A549 (cell line): ENCODE results near the gene RRP8. TPM values are rescaled to one million over a fixed set of nuclear protein-coding genes. Genes with fewer than 3 reads are reported as not detected.

Experiments used
- ATAC-seq, 2 experiments: fragments of 200-7000 bp in 1 of 2; fragments of >200 bp in 1 of 2; cut with Nextera tagmentation in 1 of 2; cut with Tn5 transposase in 1 of 2; 3 replicates each; pipeline versions ENCODE4 v1.8.0 to v1.9.1; 2018 to 2020; ENCODE audit warnings: mild to moderate bottlenecking in 1 of 2, moderate library complexity in 1 of 2
- CTCF ChIA-PET: fragments of 300-600 bp; sonication (Branson Sonifier 250); formaldehyde crosslinking; extraction: SDS; loops from one replicate; lab custom pipeline; 2021; ENCODE audit warnings: antibody characterized with exemption, inconsistent platforms; lab: Yijun Ruan, JAX
- POLR2A ChIA-PET: fragments of 350-600 bp; formaldehyde crosslinking; extraction: SDS; loops from one replicate; lab custom pipeline; 2021; ENCODE audit warnings: antibody characterized with exemption, inconsistent platforms; lab: Yijun Ruan, JAX
- DNase-seq, 2 experiments: peaks; one replicate each; pipeline versions ENCODE4 v3.0.0 to v3.0.0-alpha.2; 2011 to 2016; ENCODE audit warnings: low read depth in 1 of 2, low spot score in 1 of 2
- FAIRE-seq: peaks from 2 replicates; lab custom pipeline; 2011; peaks lifted over from hg19 to GRCh38; lab: Jason Lieb, UNC
- H3K27ac ChIP-seq, 2 experiments: fragments of >200 bp; sonication (Bioruptor Twin); formaldehyde crosslinking; 3 replicates each; pipeline ENCODE4 v1.5.1; 2016 to 2017
- H3K4me1 ChIP-seq: fragments of >200 bp; sonication (Bioruptor Twin); formaldehyde crosslinking; 3 replicates; pipeline ENCODE4 v1.6.1; 2016
- H3K4me2 ChIP-seq: fragments of >200 bp; sonication (Bioruptor Twin); formaldehyde crosslinking; 3 replicates; pipeline ENCODE4 v1.6.1; 2016
- H3K4me3 ChIP-seq: fragments of >200 bp; sonication (Bioruptor Twin); formaldehyde crosslinking; 3 replicates; pipeline ENCODE4 v1.5.1; 2016
- H3K9me3 ChIP-seq: fragments of >200 bp; sonication (Bioruptor Twin); formaldehyde crosslinking; 3 replicates; pipeline ENCODE4 v1.6.1; 2016
- E2F6 ChIP-seq: IDR thresholded peaks from 2 replicates; pipeline ENCODE4 v1.6.1; 2012; ENCODE audit warnings: low read depth, borderline replicate concordance
- ESRRA ChIP-seq: fragments of 150-350 bp; IDR thresholded peaks from 2 replicates; pipeline ENCODE4 v1.6.1; 2014; ENCODE audit warnings: mild to moderate bottlenecking, low read length, borderline replicate concordance
- FOSL2 ChIP-seq, 2 experiments: fragments of 450-650 bp in 1 of 2; fragments of >200 bp in 1 of 2; sonication (Bioruptor Twin) in 1 of 2; formaldehyde crosslinking; IDR thresholded peaks; 2 replicates each; pipeline versions ENCODE4 v1.5.0 to v1.6.1; 2016 to 2020; ENCODE audit warnings: mild to moderate bottlenecking in 1 of 2, moderate library complexity in 1 of 2
- HDAC2 ChIP-seq: fragments of 200-600 bp; sonication (generic); IDR thresholded peaks from 2 replicates; pipeline ENCODE4 v1.6.1; 2016
- HES2 ChIP-seq: fragments of >200 bp; sonication (Bioruptor Twin); formaldehyde crosslinking; IDR thresholded peaks from 2 replicates; pipeline ENCODE4 v1.6.1; 2016
- HOXA7 ChIP-seq: fragments of 250-450 bp; sonication (Bioruptor Pico); IDR thresholded peaks from 2 replicates; pipeline ENCODE4 v1.5.0; 2020; ENCODE audit warnings: mild to moderate bottlenecking, moderate library complexity
- JUN ChIP-seq, 2 experiments: fragments of >200 bp; sonication (Bioruptor Twin); formaldehyde crosslinking; IDR thresholded peaks; 2 replicates in 1 of 2; 3 replicates in 1 of 2; pipeline ENCODE4 v1.6.1; 2016 to 2017
- MAX ChIP-seq: IDR thresholded peaks from 2 replicates; pipeline ENCODE4 v1.6.1; 2012
- PBX3 ChIP-seq: IDR thresholded peaks from 2 replicates; pipeline ENCODE4 v1.6.1; 2012
- PHF8 ChIP-seq: fragments of 200-600 bp; sonication (generic); IDR thresholded peaks from 2 replicates; pipeline ENCODE4 v1.6.1; 2016; ENCODE audit warnings: low read depth, mild to moderate bottlenecking, antibody characterized with exemption, moderate library complexity, borderline replicate concordance
- POLR2A ChIP-seq: IDR thresholded peaks from 2 replicates; pipeline ENCODE4 v1.6.1; 2012; ENCODE audit warnings: mild to moderate bottlenecking, low read length
- POLR2AphosphoS2 ChIP-seq: conservative IDR thresholded peaks from 2 replicates; pipeline ENCODE4 v1.6.1; 2012; ENCODE audit warnings: low read length, improper control_type of control experiment, inconsistent platforms
- RAD21 ChIP-seq, 2 experiments: fragments of >200 bp in 1 of 2; sonication (Bioruptor Twin) in 1 of 2; formaldehyde crosslinking in 1 of 2; IDR thresholded peaks in 1 of 2; conservative IDR thresholded peaks in 1 of 2; 2 replicates in 1 of 2; 3 replicates in 1 of 2; pipeline ENCODE4 v1.6.1; 2012 to 2018; ENCODE audit warnings: inconsistent platforms in 1 of 2
- REST ChIP-seq: fragments of 200-600 bp; sonication (generic); IDR thresholded peaks from 2 replicates; pipeline ENCODE4 v1.6.1; 2016; ENCODE audit warnings: antibody characterized with exemption, mild to moderate bottlenecking, moderate library complexity
- ZC3H11A ChIP-seq: fragments of 450-650 bp; IDR thresholded peaks from 2 replicates; pipeline ENCODE4 v1.6.1; 2014; ENCODE audit warnings: antibody characterized with exemption, mild to moderate bottlenecking
- ZFP36 ChIP-seq: fragments of 450-650 bp; IDR thresholded peaks from 2 replicates; pipeline ENCODE4 v1.6.1; 2014; ENCODE audit warnings: borderline replicate concordance; ENCODE audit not compliant: partially characterized antibody
- WGBS: methylation state at CpG from one replicate; pipeline ENCODE4 v1.1.6; 2017; ENCODE audit errors: missing lambda C conversion rate; 5-methylcytosine and 5-hydroxymethylcytosine counted together
- polyA plus RNA-seq, 4 experiments: library from polyadenylated mRNA; depleted of rRNA in 3 of 4; stranded (reverse); fragments of >200 nt; fragmentation: RNase III in 1 of 4; extraction: RNeasy Plus Mini Kit Qiagen cat#74134 plus additional on column Dnase treatment in 1 of 4; gene quantifications; 2 replicates in 3 of 4; 3 replicates in 1 of 4; pipeline ENCODE4 v1.2.3, GENCODE V29; 2011 to 2017
- TF ChIP-seq, protein P1 (sequence below): fragments of 250-450 bp; sonication (Bioruptor Pico); IDR thresholded peaks from 2 replicates; pipeline ENCODE4 v1.5.0; 2021; ENCODE audit warnings: mild to moderate bottlenecking, moderate library complexity, borderline replicate concordance
- TF ChIP-seq, protein P2 (sequence below): fragments of >200 bp; sonication (Bioruptor Twin); formaldehyde crosslinking; IDR thresholded peaks from 3 replicates; pipeline ENCODE4 v1.6.1; 2016
- TF ChIP-seq, protein P3 (sequence below): fragments of 450-650 bp; IDR thresholded peaks from 2 replicates; pipeline ENCODE4 v1.6.1; 2014; ENCODE audit warnings: antibody characterized with exemption

RRP8 gene
- polyA plus RNA-seq, 2 of the 4 experiments (the other 2 are of a cell fraction) = 14.5 to 25.9 TPM

DNA sequence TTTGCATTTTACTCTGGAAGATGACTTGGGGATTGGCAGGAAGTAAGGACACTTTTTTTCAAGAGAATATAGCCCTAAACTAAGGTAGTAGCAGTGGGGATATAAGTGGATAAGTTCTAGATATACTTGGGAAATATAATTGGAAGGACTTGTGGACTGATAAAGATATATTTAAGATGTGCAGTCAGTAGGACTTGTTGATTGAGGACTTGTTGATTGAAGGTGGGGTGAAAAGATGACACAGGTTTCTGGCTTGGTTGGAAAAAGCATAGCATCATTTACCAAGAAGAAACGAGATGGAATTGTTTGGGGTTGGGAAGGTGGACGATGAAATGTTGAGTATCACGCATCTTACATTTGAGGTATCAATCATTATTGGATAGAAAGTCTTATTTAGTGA lies 10.1 kb upstream of the RRP8 start (continued):
- no peak for TF ChIP-seq REST
- TF ChIP-seq ESRRA = no peak
- TF ChIP-seq HES2 = no peak
- TF ChIP-seq, all 56 proteins: peak for 0

DNA sequence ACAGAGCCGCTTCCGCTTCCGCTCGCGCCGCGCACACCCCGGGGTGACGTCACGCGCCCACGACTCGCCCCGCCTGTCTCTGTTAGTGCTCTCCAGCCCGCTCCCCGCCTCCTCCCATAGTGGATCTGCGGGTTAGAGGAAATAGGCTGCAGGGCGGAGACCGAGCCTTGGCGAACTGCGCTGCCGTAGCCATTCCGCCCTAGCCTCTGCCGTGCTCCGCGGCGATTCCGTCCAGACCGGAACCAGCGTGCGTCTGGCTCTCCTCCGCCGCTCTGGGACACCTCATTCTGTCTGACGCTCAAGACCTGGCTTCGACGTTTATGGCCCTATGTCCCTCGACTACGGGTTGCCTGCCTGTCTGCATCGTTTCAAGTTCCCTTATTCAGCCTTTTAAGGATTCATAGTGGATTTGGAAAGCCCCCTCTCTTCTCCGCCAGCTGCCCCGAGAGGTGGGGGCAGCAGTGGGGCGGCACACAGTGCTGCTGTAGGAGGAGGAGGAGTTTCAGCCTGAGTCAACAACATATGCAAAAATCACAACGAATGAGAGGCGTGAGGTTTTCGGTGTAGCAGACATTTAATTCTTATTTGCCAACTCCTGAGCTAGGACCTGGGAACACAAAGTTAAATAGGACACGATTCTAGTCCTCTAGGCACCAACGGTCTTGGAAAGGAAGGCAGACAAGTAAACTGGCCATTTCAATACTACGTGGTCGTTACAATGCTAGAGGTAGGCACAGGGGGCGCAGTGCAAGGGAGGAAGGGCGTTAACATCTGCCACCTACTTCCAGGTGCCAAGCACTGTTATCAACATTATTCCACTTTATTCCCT lies 9.0 kb upstream of the RRP8 start, which contains the start of gene TAF10:
Gene TAF10 (minus strand): TSS at position 4 of the 829 bp plus-strand sequence. CDS start 27 bp downstream, outside the sequence.
- CTCF ChIA-PET = interaction anchor here (0.5 to 4.3 kb wide), 14 partner anchors 8 to 1314 kb away, joined by 3 to 27 read pairs (median 4); partner anchors contain the start of gene MRPL17
- H3K27ac ChIP-seq = peak within 1 kb of the TSS; percentile 92 to 98
- whole genome bisulfite sequencing = 4% methylated on average over 25 of the region's 51 CpGs
- TF ChIP-seq HDAC2 = no peak
- peak; percentile 30; the same call in 1 of the 2 replicates for TF ChIP-seq E2F6
- TF ChIP-seq POLR2A = peak; percentile 96
- peak; percentile 87 for TF ChIP-seq MAX
- TF ChIP-seq ZFP36 = no peak
- no peak; the same call in 1 of the 2 replicates for TF ChIP-seq POLR2AphosphoS2
- peak; percentile 69; the same call in 1 of the 2 replicates for TF ChIP-seq PBX3
- peak; percentile 54 to 87; a peak in 4 of 5 replicates for TF ChIP-seq JUN (IDR thresholded peaks at IDR 0.05)
- 0 out of 2 replicates have a peak, but pooled peaks have one; percentile 55 for TF ChIP-seq HOXA7
- TF ChIP-seq, protein P1, sequence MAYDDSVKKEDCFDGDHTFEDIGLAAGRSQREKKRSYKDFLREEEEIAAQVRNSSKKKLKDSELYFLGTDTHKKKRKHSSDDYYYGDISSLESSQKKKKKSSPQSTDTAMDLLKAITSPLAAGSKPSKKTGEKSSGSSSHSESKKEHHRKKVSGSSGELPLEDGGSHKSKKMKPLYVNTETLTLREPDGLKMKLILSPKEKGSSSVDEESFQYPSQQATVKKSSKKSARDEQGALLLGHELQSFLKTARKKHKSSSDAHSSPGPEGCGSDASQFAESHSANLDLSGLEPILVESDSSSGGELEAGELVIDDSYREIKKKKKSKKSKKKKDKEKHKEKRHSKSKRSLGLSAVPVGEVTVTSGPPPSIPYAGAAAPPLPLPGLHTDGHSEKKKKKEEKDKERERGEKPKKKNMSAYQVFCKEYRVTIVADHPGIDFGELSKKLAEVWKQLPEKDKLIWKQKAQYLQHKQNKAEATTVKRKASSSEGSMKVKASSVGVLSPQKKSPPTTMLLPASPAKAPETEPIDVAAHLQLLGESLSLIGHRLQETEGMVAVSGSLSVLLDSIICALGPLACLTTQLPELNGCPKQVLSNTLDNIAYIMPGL (CRISPR knock-in tag) = no peak
- TF ChIP-seq, protein P2, sequence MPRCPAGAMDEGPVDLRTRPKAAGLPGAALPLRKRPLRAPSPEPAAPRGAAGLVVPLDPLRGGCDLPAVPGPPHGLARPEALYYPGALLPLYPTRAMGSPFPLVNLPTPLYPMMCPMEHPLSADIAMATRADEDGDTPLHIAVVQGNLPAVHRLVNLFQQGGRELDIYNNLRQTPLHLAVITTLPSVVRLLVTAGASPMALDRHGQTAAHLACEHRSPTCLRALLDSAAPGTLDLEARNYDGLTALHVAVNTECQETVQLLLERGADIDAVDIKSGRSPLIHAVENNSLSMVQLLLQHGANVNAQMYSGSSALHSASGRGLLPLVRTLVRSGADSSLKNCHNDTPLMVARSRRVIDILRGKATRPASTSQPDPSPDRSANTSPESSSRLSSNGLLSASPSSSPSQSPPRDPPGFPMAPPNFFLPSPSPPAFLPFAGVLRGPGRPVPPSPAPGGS = peak; percentile 93
- no peak; a peak in 1 of 5 replicates for TF ChIP-seq RAD21 (conservative IDR thresholded peaks at IDR 0.05 in 1 of 2, IDR thresholded peaks at IDR 0.05 in 1 of 2)
- TF ChIP-seq ZC3H11A = no peak; the same call in 1 of the 2 replicates
- TF ChIP-seq PHF8 = 0 out of 2 replicates have a peak, but pooled peaks have one; percentile 26
- no peak for TF ChIP-seq FOSL2 (IDR thresholded peaks at IDR 0.05)
- TF ChIP-seq FOSL2 (CRISPR knock-in tag; IDR thresholded peaks at IDR 0.05) = peak; percentile 68; the same call in 1 of the 2 replicates
- TF ChIP-seq, protein P3, sequence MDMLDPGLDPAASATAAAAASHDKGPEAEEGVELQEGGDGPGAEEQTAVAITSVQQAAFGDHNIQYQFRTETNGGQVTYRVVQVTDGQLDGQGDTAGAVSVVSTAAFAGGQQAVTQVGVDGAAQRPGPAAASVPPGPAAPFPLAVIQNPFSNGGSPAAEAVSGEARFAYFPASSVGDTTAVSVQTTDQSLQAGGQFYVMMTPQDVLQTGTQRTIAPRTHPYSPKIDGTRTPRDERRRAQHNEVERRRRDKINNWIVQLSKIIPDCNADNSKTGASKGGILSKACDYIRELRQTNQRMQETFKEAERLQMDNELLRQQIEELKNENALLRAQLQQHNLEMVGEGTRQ = no peak
- 0 out of 2 replicates have a peak, but pooled peaks have one; percentile 35 for TF ChIP-seq REST

More for the DNA sequence above, 9.0 kb upstream of the RRP8 start, which contains the start of gene TAF10:
- DNase-seq (peak; percentile 89 to 94), ATAC-seq (peak; percentile 90 to 94), FAIRE-seq (peak; percentile 49)
- peaks cover 18% of the 10 kb centered on the region for H3K4me1 ChIP-seq
- peak within 1 kb of the TSS; percentile 93 for H3K4me2 ChIP-seq
- POLR2A ChIA-PET = interaction anchor here (0.6 to 1.8 kb wide), 6 partner anchors 9 to 131 kb away, joined by 4 to 15 read pairs (median 4); partner anchors contain the start of genes ARFIP2, ILK, MRPL17 and RRP8
- H3K4me3 ChIP-seq = peak within 1 kb of the TSS; percentile 78
- H3K9me3 ChIP-seq = no peaks in the 10 kb centered on the region
